Stimulated activated CD4-positive, alpha-beta T cell treated with anti-CD3 and anti-CD28 coated beads, Interleukin-1b, Interleukin-23, amount 100 ng/mL, for 48 hours (primary cell): ENCODE data around the gene SORCS2.

Experiments
- DNase-seq: peaks from one replicate; pipeline ENCODE4 v3.0.0-alpha.2; 2020

The SORCS2 gene

DNA sequence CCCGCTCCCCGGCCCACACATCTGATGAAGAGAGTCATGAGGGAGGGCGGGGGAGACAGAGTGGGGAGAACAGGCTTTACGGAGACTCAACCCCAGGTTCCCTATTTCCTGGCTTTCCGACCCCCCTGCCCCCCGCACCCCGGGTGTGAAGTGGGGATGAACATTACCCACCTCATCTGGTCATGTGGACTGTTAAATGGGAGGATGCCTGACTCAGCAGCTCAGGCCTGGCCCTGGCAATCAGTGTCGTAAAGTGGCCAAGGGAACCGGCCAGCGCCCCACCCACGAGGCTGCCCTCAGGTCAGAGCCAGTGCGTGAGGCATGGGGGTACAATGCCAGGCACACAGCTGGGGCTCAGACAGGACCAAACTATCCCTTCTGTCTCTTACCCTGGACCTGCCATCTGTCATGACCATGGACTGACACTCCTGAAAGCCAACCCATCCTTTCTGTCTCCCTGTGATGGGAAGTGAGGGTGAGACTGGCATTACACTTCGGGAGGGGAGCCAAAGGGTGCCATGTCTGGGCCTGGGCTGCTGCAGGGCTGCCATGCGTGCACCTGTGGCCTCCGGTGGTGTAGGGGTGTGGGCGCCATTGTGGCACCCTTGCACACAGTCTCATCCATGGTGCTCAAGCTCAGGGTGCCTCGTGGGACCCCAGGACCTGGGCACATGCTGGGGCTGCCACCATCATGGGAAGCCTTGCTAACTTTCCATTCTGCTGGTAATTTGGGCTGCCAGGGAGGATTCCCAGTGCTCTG, 348.5 kb downstream of the SORCS2 start:
- DNase-seq: no peak

DNA sequence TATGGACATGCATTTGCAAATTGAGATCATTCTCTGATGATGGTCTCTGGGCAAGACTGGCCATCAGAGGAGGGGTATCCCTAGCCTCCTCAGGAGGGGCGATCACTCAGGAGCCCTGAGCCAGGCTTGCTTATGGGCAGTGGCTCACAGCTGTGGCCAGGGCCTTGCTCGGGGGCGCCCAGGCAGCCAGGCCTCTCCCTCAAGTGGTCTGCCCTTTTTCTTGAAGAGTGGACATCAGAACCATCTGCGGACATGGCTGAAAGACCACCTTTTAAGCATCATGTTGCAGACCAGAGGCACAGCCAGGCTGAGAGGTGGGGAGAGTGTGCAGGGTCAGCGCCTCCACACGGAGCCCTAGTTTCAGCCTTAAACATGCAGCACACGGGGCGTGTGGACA, 349.1 kb downstream of the SORCS2 start:
- no peak for DNase-seq

DNA sequence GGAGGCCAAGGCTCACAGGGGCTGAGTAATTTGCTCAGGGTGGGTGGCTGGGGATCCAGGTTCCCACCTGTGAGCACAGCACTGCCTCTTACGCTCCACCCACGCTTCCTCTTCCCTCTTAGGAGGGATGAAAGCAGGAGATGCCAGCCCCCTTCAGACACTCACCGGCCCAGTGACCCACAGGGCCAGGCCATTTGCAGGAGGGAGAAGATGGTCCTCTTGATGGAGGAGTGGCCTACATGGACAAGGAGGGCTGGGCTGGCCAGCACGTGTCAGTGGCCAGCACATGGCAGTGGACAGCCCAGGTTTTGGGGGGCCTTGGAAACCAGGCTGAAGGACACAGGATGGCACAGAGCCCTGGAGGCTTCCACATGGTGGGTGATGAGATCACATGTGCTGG, 350.4 kb downstream of the SORCS2 start:
- no peak for DNase-seq

DNA sequence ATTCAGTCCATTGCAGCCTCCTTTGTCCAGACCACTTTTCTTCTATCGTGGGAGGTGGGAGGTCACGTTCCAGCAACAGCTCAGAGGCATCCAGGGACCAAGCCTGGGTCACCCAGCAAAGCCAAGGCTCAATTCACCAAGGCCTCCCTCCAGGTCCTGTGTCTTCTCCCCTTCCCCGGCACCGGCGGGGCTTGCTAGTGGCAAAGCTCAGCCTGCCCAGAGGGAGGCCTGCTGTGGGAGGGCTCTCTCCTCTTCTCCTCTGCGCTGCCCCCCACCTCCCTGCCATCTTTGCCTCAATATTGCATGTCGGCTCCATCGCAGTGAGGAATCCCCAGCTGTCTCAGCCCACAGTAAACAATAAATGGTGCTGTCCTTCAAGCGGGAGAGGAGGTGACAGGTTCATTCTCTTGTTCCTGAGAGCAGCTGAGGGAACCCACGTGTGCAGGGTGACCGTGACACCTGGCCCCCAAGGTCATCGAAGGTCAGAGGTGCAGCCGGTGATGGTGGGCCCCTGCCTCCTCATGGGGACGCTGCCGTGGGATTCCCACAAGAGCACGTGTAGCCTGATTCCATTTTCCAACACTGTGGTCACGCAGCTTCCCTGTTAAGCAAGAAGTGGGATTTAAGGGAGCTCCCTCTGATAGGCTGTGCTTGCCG, 353.9 kb downstream of the SORCS2 start:
- no peak for DNase-seq

DNA sequence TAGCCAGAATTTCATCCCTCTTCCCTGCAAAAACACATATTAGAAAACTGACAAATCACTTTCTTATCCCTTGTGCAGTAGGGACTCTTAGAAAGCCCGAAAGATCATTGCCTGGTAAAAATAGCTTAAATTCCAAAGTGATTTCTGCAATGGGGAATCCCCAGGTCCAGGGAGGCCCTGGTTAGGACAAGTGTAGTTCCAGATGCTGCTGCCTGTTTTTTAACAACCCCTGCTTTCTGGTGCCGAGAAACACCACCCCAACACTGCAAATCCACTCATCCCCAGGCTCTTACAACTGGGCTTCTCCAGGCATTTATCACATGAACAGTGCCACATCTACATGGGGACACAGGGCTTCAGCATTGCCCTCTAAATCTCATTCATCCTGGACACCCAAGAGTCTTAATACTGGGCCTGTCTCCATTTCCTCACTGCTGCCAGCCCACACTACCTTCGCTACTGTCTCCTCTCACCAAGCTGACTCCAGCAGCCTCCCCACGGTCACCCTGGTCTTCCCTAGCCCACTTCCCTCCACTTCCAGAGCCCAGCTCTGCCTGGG, 354.6 kb downstream of the SORCS2 start:
- DNase-seq: no peak

DNA sequence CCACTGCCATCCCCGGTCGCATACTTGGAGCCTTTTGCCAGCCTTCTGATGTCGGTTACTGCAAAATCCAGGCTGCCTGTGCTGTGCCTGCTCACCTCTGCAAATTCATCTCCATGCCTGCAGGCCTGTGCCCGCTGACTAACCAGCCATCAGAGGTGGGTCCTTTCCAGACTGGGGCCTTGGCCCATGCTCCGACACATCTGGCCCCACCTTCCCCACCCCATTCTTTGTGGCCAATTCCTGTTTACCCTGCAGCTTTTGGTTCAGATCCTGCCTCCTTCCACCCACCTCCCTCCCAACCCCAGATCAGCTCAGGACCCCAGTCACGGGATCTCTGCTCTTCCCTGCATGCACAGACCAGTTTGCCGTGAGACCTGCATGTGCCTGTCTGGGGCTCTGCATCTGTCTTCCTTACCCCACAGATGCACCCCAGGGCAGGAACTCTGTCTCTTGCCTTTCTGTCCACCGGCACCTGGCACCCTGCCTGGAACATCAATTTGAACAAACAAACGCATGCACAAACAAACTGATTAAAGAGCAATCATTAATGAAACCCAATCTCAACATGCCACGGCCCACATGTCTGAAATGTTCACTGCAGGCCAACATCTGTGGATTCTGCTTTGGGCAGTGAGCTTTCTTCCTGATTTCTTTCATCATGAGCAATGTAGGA, 355.2 kb downstream of the SORCS2 start:
- no peak for DNase-seq

DNA sequence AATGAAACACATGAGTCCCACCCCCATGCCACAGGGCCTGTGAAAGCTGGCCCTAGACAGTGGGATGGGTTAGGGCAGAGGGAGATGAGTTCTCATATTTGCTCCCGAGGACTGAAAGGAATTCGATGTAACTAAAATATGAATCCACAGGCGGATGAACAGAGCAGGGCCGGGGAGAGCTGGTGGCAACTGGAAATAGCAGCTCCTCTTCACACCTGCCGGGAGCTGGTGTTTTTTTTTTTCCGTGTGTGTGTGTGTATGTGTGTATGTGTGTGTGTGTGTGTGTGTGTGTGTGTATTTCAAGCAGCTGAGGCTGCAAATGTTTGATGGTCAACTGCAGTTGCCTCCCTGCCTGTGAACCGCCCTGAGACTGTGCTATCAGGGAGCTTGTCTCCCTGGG, 357.5 kb downstream of the SORCS2 start:
- no peak for DNase-seq

DNA sequence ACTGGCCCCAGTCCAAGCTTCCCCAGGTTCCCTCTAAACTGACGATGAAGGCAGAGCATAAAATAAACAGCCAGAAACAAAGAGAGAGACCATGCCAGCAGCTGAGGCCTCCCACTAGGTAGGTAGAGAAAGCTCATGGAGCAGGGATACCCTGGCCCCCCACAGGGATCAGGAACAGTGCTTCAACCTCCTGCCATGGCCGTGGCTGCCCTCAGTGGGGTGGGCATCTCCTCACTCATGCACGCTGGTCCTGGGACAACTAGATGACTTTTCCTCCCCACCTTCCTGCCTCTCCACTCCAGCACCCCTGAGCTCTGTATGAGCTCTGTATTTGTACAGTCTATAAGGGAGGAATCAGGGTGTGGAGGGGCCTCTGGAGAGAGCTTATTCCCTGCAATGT, 360.1 kb downstream of the SORCS2 start:
- no peak for DNase-seq

DNA sequence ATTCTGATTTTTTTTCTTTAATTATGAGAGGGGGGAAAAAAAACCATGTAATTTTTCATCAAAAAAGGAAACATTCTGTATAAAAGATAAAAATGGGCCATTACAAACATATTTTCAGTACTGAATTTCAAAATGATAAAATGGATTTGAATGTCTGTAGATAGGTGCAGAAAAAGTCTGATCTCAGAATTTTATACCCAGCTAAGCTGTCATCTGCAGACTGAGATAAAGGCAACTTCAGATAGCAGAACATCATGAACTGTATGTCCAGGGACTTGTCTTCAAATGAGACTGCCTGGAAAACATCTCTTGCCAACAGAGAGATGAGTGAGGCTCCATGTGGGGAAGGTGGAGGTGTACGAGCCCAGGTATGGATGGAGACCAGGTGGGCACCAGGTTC, 360.9 kb downstream of the SORCS2 start:
- DNase-seq: no peak

DNA sequence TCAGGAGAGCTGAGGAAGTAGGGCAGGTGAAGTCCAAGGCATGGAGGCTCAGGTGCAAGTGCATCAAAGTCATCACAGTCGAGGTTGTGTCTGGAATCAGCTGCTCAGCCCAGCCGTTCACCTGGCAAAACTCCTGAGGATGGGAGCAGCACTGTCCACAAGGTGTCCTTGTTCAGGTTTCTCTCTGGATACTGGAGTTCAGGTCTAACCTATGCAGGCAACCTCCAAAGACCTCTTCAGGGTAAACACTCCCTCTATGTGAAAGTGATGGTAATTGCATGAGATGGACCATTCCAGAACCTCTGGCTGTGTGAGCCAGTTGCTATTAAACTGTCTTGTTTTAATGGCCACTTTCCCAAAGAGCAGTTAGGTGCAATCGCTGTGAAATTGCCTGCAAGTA, 362.6 kb downstream of the SORCS2 start:
- DNase-seq: no peak

DNA sequence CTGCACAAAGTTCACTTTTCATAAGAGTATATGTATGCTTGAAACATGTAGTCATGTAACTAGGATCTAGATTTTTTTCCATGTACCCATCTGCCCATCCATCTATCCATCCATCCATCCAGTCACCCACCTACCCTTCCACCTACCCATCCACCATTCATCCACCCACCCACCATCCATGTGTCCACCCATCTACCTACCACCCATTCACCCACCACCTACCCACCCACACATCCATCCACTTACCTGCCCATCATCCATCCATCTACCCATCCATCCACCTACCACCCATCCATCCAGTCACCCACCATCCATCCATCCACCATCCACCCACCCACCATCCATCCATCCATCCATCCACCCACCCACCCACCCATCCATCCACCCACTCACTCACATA, 364.2 kb downstream of the SORCS2 start:
- no peak for DNase-seq

DNA sequence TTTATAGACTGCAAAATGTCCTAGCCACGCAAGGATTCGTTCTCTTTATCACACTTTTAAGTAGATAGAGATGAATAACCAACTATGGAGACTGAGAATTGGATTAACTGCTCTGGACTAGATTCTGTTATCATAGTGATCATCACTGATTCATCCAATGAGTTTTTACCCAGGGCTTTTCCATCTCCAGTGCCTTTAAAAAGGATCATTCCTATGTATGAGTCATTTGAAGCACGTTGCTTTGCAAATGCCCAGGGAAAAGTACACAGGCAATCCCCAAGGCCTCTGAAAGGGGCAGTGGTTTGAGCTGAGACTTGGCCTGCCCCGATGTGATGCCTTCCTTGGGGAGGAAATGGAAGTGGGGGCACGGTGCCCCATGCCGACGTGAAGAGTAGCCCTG, 365.1 kb downstream of the SORCS2 start:
- no peak for DNase-seq

DNA sequence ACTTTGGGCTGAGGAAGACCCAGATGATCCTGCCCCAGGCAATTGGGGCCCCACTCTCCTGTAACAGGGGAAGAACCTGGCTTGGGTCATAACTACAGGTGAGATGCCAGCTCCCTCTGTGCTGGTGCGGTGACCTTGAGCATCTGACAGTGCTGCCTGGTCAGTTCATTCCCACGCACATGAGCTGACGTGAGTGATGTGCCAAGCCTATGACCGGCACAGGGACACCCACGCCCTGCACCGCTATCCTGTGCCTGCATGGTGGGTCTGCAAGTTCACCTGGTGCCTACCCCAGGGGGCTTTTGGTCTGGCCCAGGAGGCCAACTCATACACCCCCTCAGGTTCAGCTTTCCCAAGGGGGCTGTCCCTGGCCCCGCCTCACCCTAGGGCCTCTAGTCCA, 366.1 kb downstream of the SORCS2 start:
- no peak for DNase-seq

DNA sequence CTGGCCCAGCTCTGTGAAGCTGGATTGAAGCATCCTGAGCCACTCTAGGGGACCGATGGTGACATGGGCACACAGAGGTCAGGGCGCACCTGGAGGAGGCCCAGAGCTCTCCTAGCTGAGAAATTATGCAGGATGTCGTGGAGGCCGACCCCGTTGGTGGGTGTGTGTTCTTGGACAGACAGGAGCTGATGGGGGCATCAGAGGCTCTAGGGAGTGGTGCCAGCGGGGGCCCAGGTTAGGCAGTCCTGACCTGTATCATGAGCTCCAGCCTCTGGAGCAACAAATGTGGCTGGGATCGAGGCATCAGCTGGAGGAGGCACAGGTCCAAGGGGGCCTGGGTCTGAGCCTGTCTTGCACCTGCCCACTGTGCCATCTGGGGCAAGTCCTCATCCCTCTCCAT, 367.0 kb downstream of the SORCS2 start:
- DNase-seq: no peak

DNA sequence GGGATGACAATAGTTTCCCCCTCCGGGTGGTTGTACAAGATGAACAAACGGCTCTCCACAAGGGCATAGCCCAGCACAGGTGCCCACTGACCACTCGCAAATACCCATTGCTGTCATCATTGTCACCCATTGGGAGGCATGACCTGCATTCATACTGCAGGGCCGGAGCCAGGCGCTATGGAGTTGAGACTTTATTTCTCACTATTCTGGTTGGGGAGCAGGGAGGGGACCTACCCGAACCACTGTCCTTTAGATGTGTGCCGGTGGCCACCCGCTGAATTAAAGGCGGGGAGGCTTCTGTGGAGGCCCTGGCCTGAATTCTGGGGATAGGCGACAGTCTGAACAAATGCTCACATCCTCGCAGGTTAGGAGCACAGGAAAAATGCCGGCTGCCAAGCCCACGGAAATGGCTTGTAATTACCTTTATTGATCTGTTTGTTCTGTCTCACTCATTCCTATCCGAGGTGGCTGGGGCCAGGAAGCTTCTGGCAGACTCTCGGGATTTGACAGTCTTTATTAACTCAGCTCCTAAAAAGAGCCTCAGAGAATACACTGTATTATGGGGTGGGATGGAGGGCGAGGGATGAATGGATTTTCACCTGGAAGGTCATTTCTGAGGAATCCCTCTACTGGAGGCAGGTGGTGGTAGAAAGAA, 367.5 kb downstream of the SORCS2 start:
- no peak for DNase-seq

DNA sequence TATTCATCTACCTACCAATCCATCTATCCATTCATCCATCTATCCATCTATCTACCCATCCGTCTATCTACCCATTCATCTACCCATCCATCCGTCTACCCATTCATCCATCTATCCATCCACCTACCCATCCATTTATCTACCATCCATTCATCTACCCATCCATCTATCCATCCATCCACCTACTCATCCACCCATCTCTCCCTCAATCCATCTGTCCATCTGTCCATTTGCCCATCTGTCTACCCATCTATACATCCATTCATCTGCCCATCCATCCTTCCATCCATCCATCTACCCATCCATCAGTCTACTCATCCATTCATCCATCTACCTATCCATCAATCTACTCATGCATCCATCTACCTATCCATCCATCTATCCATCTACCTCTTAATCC, 369.2 kb downstream of the SORCS2 start:
- DNase-seq: no peak

DNA sequence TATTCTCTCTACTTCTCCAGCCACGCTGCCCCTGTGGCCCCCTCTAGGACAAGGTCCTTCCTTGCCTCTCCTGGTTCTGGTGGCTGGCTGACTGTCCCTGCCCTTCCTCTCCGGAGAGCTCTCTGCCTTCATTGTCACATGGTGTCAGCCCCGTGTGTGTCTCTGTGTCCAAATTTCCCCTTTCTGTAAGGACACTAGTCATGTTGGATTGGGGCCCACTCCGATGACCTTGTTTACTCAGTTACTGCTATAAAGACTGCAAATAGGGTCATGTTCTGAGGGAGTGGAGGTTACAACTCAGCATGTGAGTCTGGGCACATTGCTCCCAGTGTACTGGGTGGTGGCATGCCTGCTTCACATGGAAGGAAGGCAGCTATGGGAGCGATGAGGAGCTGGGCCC, 371.9 kb downstream of the SORCS2 start:
- no peak for DNase-seq

DNA sequence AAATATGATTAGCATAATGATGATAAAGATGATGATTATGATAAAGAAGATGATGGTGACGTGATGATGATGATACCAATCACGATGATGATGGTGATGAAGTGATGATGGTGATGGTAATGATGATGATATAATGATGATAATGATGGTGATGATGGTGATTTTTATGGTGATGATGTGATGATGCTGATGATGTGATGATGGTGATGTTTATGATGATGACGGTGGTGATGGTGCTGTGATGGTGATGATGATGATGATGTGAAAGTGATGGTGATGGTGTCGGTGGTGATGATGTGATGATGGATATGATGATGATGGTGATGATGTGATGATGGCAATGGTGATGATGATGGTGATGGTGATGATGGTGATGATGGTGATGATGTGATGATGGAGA, 373.1 kb downstream of the SORCS2 start:
- no peak for DNase-seq

DNA sequence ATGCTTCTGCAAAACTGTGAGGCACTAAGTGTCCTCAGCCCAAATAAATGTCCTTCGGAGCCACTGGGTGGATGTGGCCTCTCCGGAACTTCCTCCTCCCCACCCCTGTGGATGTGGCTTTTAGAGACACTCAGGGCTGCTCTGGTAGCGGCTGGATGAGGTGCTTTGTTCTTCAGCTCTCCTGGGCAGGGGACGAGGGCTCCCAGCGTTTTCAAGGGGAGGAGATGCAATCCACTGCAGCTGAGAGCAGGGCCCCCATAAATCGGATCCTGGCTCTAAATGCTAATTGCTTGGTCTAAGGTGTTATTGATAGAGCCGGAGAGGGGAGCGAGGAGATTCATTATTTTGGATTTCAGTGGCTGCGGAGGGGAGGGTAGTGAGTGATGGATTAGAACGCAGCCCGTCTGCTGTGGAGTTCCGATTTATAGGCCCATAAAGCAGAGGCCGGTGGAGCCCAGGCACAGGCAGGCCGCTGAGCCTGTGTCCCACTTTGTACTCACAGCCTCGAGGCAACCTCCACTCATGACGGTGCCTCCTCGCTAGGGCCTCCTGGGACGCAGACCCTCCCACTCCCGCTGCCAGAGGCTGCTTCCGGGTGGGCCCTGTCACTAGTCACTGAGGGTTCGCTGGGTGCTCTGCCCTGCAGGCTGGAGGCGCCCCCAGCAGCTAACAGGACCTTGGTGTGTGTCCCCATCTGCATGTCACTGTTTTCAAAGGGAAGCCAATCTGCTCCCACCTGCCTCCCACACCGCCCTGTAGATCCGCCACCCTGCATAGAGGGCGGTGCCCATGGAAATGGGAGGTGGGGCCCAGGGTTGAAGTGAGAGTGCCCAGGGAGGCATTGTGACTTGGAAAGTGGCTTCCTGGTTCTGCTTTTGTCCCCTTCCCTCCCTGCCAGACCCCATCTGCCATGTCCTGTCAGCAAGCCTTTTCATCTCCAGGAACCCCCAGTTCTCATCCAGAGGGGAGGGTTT, 377.8 kb downstream of the SORCS2 start:
- DNase-seq: no peak

DNA sequence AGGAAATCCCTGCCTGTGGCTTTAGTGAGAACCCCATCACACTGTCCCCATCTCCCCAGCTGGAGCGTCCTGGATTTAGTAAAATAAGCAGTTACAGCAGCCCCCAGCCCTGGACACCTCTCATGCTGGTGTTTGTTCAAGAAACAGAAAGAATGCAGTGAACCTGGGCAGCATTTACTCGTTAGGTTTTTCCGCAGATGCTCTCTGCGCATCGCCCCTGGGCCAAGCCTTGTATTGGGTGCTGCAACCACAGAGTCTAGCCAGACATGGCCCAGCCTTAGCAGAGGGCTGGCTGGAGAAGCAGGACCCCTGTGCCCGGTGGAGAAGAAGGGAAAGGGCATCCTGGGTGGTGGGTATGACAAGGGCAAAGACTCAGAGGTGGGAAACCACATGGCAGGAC, 378.7 kb downstream of the SORCS2 start:
- DNase-seq: no peak

DNA sequence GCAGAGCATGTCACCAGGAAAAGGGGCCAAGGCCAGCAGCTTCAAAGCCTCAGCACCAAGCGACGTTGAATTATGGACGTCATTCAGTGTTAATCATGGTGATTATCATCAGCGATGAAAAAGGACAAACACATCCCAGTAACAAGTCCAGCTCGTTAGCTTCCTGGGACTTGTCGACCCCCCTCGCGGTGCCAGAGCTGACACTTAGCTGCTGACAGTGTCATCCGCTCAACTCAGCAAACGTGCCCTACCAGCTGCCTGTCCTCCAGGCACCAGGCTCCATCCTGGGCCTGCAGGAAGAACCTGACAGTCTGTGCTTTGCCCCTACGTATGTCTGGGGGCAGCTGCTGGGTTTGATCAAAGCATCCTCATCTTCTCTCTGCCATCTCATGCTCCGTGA, 379.4 kb downstream of the SORCS2 start:
- DNase-seq: no peak

DNA sequence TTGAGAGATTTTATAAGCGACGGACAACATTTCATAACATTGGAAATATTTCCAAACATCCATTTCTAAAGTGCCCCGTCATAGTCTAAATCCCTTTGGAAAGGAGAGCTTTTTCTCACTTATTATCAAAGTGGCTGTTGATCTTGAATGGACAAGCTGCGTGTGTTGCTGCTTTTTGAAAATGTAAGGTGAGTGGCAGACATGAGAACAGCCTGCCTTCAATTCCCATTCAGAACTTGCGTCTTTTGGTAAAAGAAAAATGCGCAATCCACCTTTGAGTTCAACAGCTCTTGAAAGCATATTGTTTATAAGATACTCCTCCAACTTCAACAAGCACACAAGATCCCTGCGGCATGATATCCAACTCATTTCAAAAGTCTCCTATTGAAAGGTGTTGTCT, 380.6 kb downstream of the SORCS2 start:
- no peak for DNase-seq
